ENCODE data around the gene DAG1. TPM values are rescaled to one million over a fixed set of nuclear protein-coding genes. Genes with fewer than 3 reads are reported as not detected.

DAG1 gene
- total RNA-seq, 1 experiment from 2014 or later, result 99.9 TPM

DNA sequence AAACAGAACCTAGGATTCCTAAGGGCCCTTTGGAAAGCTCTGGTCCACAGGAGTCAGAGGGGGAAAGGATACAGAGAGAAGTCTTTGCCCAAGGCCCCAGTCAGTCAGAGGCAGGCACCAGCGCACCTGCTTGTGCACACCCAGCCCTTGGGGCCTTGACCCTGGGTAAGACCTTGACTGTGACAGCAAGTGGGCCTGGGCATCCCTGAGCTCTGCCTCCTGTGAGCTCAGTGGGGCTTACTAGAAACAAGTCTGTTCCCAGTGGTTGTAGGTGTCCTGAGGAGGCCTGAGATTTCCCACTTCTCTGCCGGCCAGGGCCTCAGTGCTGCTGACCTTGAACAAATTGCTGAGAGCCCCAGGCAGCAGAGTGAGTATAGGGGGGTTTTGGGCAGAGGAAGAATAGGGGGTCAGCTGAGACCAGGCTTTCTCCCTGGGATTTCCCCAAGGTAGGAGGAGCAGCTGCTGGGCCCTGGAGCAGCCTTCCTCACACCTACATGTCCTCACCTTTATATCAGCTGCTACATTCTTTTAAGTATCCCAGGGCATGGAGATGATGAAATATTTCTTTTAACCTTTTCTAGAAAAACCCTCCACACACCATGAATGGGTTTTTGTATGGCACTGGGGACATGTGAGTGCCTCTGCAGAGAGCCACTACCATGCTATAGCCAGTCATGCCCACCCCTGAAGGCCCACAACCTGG lies 9.7 kb upstream of the DAG1 start:
- H4K20me1 ChIP-seq (ENCODE audit: insufficient read depth), result no peaks in the 10 kb centered on the region
- no peak for ATAC-seq
- ChIA-PET CTCF (interaction anchor here (3.3 kb wide), 1 partner anchor 11 kb away, joined by 14 read pairs; no protein-coding TSS in a partner anchor), POLR2A (no interaction called here), RAD21 (ENCODE audit: low non-redundant PET in 1 of 2, low total read pairs in 2 of 2, uncharacterized antibody in 2 of 2, unreplicated experiment in 2 of 2) (no interaction called here)
- DNase-seq (ENCODE audit: low read depth, low spot score), result no peak
- H3K79me2 ChIP-seq (ENCODE audit: insufficient read depth, low read length), result no peaks in the 10 kb centered on the region
- no peak overlapping the region for H3K9ac ChIP-seq (ENCODE audit: low read length)
- no peaks in the 10 kb centered on the region for H3K9me3 ChIP-seq (ENCODE audit: control insufficient read depth in 1 of 2, insufficient read depth in 1 of 2, low read depth in 1 of 2, low read length in 2 of 2)
- BruUV-seq (replicated peaks), result no TSS peak
- no peak overlapping the region for H3K27ac ChIP-seq (ENCODE audit: low read depth, low read length)
- intact Hi-C loops (cut with micrococcal nuclease), result no loop called here
- H3K4me3 ChIP-seq (replicated peaks in 1 of 2; ENCODE audit: low read depth in 1 of 2, low read length in 2 of 2), result no peak overlapping the region
- no peak overlapping the region for H3K4me2 ChIP-seq (ENCODE audit: low read length)
- no peak for TF ChIP-seq SRF (IDR thresholded peaks at IDR 0.05; ENCODE audit: low read depth)
- no peak for TF ChIP-seq CTCF (IDR thresholded peaks at IDR 0.05 in 2 of 3, conservative IDR thresholded peaks at IDR 0.05 in 1 of 3; ENCODE audit: borderline replicate concordance in 1 of 3, insufficient read depth in 1 of 3, low read depth in 2 of 3, low read length in 2 of 3)
- TF ChIP-seq FOSL1 (IDR thresholded peaks at IDR 0.05; ENCODE audit: low read depth), result no peak
- no peak for TF ChIP-seq SIN3A (IDR thresholded peaks at IDR 0.05; ENCODE audit: low read depth)
- TF ChIP-seq POLR2A (IDR thresholded peaks at IDR 0.05; ENCODE audit: borderline replicate concordance, extremely low read depth, insufficient read depth, insufficient read length), result no peak
- TF ChIP-seq RAD21 (IDR thresholded peaks at IDR 0.05; ENCODE audit: low read depth), result no peak
- TF ChIP-seq ZNF274 (IDR thresholded peaks at IDR 0.05; ENCODE audit: low read depth, low read length), result no peak
- TF ChIP-seq ATF3 (IDR thresholded peaks at IDR 0.05), result no peak
- H3K27me3 ChIP-seq (ENCODE audit: insufficient read depth, low read length), result no peaks in the 10 kb centered on the region
- H2AFZ ChIP-seq (ENCODE audit: low read depth, low read length, poor library complexity, severe bottlenecking), result no peak overlapping the region
- no peaks in the 10 kb centered on the region for H3K36me3 ChIP-seq (ENCODE audit: control insufficient read depth in 1 of 2, insufficient read depth in 2 of 2, low read length in 2 of 2)
- no peaks in the 10 kb centered on the region for H3K9me2 ChIP-seq (ENCODE audit: insufficient read depth)
- peaks cover 21 to 44% of the 10 kb centered on the region in 2 experiments for H3K4me1 ChIP-seq (ENCODE audit: control insufficient read depth in 1 of 2, insufficient read depth in 2 of 2, low read length in 2 of 2)

All from HCT116 (cell line).